ENCODE data around the gene LAMA2.

Gene LAMA2

GRCh38 chr6:129446272-129447197, 563.6 kb downstream of the LAMA2 start:
- no peak overlapping the region for H3K4me3 ChIP-seq (replicated peaks; ENCODE audit: low read depth, low read length)
- no peak for DNase-seq (ENCODE audit: low read depth)
- TF ChIP-seq CTCF (IDR thresholded peaks at IDR 0.05; ENCODE audit: low read length, missing control alignments) = no peak

GRCh38 chr6:129447198-129447565, 564.2 kb downstream of the LAMA2 start:
- DNase-seq (ENCODE audit: low read depth) = no peak
- TF ChIP-seq CTCF (IDR thresholded peaks at IDR 0.05; ENCODE audit: low read length, missing control alignments) = no peak
- no peak overlapping the region for H3K4me3 ChIP-seq (replicated peaks; ENCODE audit: low read depth, low read length)

GRCh38 chr6:129448965-129449364, 566.0 kb downstream of the LAMA2 start:
- DNase-seq (ENCODE audit: low read depth) = no peak
- no peak for TF ChIP-seq CTCF (IDR thresholded peaks at IDR 0.05; ENCODE audit: low read length, missing control alignments)
- H3K4me3 ChIP-seq (replicated peaks; ENCODE audit: low read depth, low read length) = no peak overlapping the region

- no peak overlapping the region for H3K4me3 ChIP-seq (replicated peaks; ENCODE audit: low read depth, low read length)
- no peak for DNase-seq (ENCODE audit: low read depth)
- TF ChIP-seq CTCF (IDR thresholded peaks at IDR 0.05; ENCODE audit: low read length, missing control alignments) = no peak
Observed at GRCh38 chr6:129451187-129451586, 568.2 kb downstream of the LAMA2 start.

- DNase-seq (ENCODE audit: low read depth) = no peak
- no peak overlapping the region for H3K4me3 ChIP-seq (replicated peaks; ENCODE audit: low read depth, low read length)
- TF ChIP-seq CTCF (IDR thresholded peaks at IDR 0.05; ENCODE audit: low read length, missing control alignments) = no peak
Observed at GRCh38 chr6:129453073-129453472, 570.1 kb downstream of the LAMA2 start.

GRCh38 chr6:129454488-129454887, 571.5 kb downstream of the LAMA2 start:
- no peak for TF ChIP-seq CTCF (IDR thresholded peaks at IDR 0.05; ENCODE audit: low read length, missing control alignments)
- H3K4me3 ChIP-seq (replicated peaks; ENCODE audit: low read depth, low read length) = no peak overlapping the region
- DNase-seq (ENCODE audit: low read depth) = no peak

All from fibroblast of pulmonary artery (primary cell).